ENCODE measurements around the gene MICAL2.

GRCh38 chr11:12117200-12117599 is 6.8 kb downstream of the MICAL2 start:
- TF ChIP-seq CTCF (IDR thresholded peaks at IDR 0.05; ENCODE audit: low read depth, low read length) (no peak), EZH2phosphoT487 (IDR thresholded peaks at IDR 0.05; ENCODE audit: low read depth) (no peak)
